Spleen (tissue), 7 donors: ENCODE results near the gene TCF12.

ENCODE experiments used
- POLR2A ChIP-seq, 3 donors: fragments of 450-650 bp; IDR thresholded peaks; one replicate each; pipeline ENCODE4 v1.5.1; 2017; ENCODE audit warnings: antibody characterized with exemption in 3 of 3, mild to moderate bottlenecking in 1 of 3
- POLR2AphosphoS5 ChIP-seq, 3 donors: sonication (generic); formaldehyde crosslinking; IDR thresholded peaks; one replicate each; pipeline ENCODE4 v1.5.1; 2017; ENCODE audit warnings: antibody characterized with exemption in 3 of 3
- TF ChIP-seq, protein P1 (sequence below), 11 experiments: fragments of 200-600 bp in 7 of 11; fragments of 450-650 bp in 4 of 11; sonication (generic) in 4 of 11; IDR thresholded peaks in 8 of 11; conservative IDR thresholded peaks in 3 of 11; 1 replicate in 7 of 11; 2 replicates in 4 of 11; pipeline versions ENCODE4 v1.4.0 to v1.8.0; 2016 to 2021; ENCODE audit warnings: antibody characterized with exemption in 11 of 11, inconsistent platforms in 4 of 11, mild to moderate bottlenecking in 1 of 11
- donor health status: DM: no; HTN: no; CAD: no; lungs with moderate emphysema.
- donor health status: DM: no; HTN: no; CAD: no.
- donor health status: DM: no; HTN: no; CAD: no.

DNA sequence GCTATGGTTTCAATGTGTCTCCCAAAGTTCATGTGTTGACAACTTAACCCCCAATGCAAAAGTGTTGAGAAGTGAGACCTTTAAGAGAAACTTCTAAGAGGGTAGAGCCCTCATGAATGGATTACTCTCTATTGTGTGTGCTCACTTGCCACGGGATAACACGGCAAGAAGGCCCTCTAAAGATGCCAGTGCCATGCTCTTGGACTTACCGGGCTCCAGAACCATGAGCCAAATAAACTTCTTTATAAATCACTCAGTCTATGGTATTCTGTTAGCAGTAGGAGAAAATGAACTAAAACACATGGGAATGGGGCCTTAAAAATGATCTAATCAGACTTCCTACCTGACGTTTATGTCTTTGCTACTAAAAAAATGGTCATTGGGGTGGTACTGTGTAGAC, 2.6 kb upstream of the TCF12 start:
- TF ChIP-seq POLR2AphosphoS5 (IDR thresholded peaks at IDR 0.05) (no peak), POLR2A (IDR thresholded peaks at IDR 0.05) (no peak)
- TF ChIP-seq, protein P1, sequence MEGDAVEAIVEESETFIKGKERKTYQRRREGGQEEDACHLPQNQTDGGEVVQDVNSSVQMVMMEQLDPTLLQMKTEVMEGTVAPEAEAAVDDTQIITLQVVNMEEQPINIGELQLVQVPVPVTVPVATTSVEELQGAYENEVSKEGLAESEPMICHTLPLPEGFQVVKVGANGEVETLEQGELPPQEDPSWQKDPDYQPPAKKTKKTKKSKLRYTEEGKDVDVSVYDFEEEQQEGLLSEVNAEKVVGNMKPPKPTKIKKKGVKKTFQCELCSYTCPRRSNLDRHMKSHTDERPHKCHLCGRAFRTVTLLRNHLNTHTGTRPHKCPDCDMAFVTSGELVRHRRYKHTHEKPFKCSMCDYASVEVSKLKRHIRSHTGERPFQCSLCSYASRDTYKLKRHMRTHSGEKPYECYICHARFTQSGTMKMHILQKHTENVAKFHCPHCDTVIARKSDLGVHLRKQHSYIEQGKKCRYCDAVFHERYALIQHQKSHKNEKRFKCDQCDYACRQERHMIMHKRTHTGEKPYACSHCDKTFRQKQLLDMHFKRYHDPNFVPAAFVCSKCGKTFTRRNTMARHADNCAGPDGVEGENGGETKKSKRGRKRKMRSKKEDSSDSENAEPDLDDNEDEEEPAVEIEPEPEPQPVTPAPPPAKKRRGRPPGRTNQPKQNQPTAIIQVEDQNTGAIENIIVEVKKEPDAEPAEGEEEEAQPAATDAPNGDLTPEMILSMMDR (IDR thresholded peaks at IDR 0.05 in 8 of 11, conservative IDR thresholded peaks at IDR 0.05 in 3 of 11) = no peak
